MM.1S (cell line): Measurements from ENCODE around the gene FOXRED2.

Experiments used
- EZH2phosphoT487 ChIP-seq: fragments of 300-600 bp; sonication (generic); IDR thresholded peaks from 2 replicates; pipeline ENCODE4 v1.6.1; 2018; ENCODE audit warnings: antibody characterized with exemption, low read length
- TF ChIP-seq, protein P1 (sequence below): fragments of 300-600 bp; sonication (generic); IDR thresholded peaks from 2 replicates; pipeline ENCODE4 v1.5.1; 2016; ENCODE audit warnings: antibody characterized with exemption, low read length, mixed read lengths

DNA sequence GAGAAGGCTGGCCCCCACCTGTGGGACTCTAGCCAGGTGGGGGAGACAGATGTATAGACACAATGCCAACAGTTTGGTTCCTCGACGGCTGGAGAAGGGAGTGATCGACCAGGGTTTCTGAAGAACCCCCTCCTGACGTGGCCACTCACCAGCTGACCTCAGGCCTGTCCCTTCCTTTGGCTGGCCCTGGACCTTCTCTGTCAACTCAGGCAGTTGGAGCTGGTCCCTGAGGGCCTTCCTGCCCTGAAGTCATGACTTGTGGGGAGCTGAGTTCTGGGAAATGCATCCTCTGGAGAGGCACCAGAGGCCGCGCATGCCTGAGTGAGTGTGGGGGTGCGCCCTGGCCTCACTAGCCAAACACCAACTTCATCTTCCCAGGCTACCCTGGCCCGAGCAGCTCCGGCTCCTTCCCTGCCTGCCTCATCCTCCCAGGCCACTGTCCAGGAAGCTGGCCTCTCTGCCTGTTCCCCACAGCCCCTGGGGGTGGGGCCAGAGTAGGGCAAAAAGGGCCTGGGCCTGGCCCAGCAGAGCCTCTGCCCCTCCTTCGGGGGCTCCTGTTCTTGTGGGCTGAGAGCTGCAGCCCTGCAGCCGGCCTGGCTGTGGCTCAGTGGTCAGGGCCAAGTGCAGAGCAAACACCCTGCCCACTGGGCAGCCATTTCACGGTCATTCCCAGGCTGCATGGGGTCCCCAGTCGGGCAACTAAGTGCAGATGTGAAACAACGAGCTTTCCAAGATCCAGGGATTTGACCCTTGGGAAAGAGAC is 49.0 kb downstream of the FOXRED2 start:
- TF ChIP-seq, protein P1, sequence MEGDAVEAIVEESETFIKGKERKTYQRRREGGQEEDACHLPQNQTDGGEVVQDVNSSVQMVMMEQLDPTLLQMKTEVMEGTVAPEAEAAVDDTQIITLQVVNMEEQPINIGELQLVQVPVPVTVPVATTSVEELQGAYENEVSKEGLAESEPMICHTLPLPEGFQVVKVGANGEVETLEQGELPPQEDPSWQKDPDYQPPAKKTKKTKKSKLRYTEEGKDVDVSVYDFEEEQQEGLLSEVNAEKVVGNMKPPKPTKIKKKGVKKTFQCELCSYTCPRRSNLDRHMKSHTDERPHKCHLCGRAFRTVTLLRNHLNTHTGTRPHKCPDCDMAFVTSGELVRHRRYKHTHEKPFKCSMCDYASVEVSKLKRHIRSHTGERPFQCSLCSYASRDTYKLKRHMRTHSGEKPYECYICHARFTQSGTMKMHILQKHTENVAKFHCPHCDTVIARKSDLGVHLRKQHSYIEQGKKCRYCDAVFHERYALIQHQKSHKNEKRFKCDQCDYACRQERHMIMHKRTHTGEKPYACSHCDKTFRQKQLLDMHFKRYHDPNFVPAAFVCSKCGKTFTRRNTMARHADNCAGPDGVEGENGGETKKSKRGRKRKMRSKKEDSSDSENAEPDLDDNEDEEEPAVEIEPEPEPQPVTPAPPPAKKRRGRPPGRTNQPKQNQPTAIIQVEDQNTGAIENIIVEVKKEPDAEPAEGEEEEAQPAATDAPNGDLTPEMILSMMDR = no peak
- no peak for TF ChIP-seq EZH2phosphoT487
